GM12891 (cell line): ENCODE measurements around the gene EMID1.
"Not testable (repeated sequence)": the region's sequence is repeated elsewhere in the genome, so short reads cannot be mapped to it uniquely, and the experiment has no call there.

Experiments used
- DNase-seq: peaks from one replicate; pipeline ENCODE4 v3.0.0; 2011; ENCODE audit warnings: low spot score; ENCODE audit not compliant: insufficient read length
- FAIRE-seq: peaks from 2 replicates; lab custom pipeline; 2011; peaks lifted over from hg19 to GRCh38; lab: Jason Lieb, UNC
- PAX5 ChIP-seq: IDR thresholded peaks from 2 replicates; pipeline ENCODE4 v1.6.1; 2011; ENCODE audit warnings: low read length, moderate library complexity, mild to moderate bottlenecking; ENCODE audit not compliant: insufficient read depth, severe bottlenecking
- POLR2A ChIP-seq: IDR thresholded peaks from 2 replicates; pipeline ENCODE4 v1.6.1; 2011; ENCODE audit warnings: low read depth, low read length, control low read depth
- POLR2AphosphoS5 ChIP-seq: IDR thresholded peaks from 2 replicates; pipeline ENCODE4 v1.6.1; 2011; ENCODE audit warnings: low read depth, low read length, control low read depth
- POU2F2 ChIP-seq: IDR thresholded peaks from 2 replicates; pipeline ENCODE4 v1.6.1; 2011; ENCODE audit warnings: low read depth, mild to moderate bottlenecking, control low read depth, low read length, moderate library complexity
- SPI1 ChIP-seq: IDR thresholded peaks from 2 replicates; pipeline ENCODE4 v1.6.1; 2011; ENCODE audit warnings: low read depth, low read length, control low read depth
- TAF1 ChIP-seq: IDR thresholded peaks from 2 replicates; pipeline ENCODE4 v1.6.1; 2011; ENCODE audit warnings: low read depth, low read length, control low read depth

The EMID1 gene

DNA sequence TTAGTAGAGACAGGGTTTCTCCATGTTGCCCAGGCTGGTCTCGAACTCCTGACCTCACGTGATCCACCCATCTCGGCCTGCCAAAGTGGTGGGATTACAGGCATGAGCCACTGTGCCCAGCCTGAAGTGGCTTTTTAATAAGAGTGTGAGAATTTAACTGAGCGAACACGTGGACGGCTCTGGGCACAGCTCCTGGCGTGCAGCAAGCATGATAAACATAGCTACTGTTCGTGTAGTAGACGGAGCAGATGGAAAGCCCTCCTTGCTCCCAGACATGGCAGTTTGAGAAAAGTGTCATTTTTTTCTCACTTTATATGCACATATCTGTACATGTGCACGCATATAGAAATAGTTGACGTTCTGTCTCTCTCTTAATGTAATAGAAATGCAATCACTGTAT lies 7.0 kb downstream of the EMID1 start:
- DNase-seq (no peak), FAIRE-seq (no peak)
- TF ChIP-seq TAF1 (no peak), POLR2A (no peak), POU2F2 (no peak), SPI1 (no peak), PAX5 (no peak)

DNA sequence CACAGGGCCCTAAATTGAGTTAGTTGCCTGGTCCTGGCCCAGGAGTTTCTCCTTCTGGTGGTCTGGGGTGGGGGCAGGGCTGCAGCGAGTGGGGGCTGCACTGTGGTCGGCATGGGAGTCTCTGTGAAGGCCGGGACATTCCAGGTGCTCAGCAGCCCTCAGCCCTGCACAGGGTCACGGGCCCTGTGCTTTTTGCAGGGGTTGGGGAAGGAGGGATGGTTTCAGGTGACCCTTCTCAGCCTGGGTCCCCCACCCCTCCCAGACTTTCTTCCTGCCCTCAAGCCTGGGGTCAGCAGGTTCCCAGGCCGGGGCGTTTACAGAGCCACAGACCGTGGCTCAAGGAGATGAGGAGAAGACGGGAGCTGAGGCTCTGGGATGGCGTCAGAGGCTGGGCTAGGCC lies 7.8 kb downstream of the EMID1 start:
- DNase-seq: no peak
- TF ChIP-seq POU2F2: no peak
- no peak for TF ChIP-seq POLR2A
- TF ChIP-seq SPI1: no peak
- no peak for TF ChIP-seq POLR2AphosphoS5
- no peak for TF ChIP-seq PAX5
- no peak for TF ChIP-seq TAF1
- no peak for FAIRE-seq

DNA sequence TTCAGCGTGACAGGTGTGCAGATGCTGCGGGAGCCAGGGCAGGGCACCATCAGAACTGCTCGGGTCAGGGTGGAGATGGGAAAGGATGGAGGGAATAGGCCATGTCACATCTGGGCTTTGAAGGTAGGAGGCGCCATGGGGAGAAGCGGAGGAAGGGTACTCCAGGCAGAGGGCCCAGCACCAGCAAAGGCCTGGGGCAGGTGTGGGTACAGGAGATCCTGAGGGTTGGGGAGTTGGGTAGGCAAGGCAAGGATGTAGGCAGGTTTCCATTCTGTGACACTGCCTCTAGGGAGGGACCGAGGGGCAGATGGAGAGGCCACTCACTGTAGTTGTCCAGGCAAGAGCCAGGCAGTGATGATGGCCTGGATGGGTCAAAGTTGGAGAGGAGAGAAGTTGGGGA lies 8.5 kb downstream of the EMID1 start:
- DNase-seq: no peak
- TF ChIP-seq SPI1 (no peak), PAX5 (no peak), POLR2A (no peak), POU2F2 (no peak), TAF1 (no peak), POLR2AphosphoS5 (no peak)
- FAIRE-seq: no peak

DNA sequence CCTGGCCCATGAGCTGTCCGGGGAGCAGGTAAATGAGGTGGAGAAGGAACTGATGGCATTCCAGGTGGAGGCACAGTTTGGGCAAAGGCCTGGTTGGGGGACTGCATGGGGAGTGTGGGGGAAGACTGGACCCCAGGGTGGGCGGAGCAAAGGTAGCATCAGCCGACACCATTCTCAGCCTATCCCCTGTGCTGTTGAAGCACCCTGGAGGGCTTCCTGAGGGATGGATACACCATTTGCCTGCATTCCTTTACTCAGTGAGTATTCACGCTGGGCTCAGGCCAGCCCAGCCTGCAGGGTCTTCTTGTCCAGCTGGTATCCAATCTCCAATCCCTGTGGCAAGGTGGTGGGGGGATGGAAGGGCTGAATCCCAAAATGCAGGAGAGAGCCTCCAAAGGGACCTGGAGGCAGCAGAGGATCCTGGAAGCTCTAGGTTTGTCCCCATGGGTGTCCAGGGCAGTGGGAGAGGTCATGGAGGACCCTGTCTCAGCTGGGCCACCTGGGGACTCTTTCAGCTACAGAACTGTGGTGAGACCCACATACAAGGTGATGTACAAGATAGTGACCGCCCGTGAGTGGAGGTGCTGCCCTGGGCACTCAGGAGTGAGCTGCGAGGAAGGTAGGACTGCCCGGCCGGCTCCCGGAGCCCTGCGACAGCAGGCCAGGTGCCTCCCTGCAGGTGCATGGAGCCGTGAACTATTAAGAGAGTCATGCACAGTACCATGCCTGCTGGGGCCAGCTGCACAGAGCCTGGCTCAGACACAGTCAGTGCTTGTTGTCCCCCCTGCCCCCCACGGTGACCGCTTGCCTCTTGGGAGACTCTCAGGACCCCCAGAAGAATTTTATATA lies 9.5 kb downstream of the EMID1 start:
- FAIRE-seq: no peak
- TF ChIP-seq POU2F2 (no peak), PAX5 (no peak), POLR2A (no peak), SPI1 (no peak), TAF1 (no peak), POLR2AphosphoS5 (no peak)
- DNase-seq: peak; percentile 4

DNA sequence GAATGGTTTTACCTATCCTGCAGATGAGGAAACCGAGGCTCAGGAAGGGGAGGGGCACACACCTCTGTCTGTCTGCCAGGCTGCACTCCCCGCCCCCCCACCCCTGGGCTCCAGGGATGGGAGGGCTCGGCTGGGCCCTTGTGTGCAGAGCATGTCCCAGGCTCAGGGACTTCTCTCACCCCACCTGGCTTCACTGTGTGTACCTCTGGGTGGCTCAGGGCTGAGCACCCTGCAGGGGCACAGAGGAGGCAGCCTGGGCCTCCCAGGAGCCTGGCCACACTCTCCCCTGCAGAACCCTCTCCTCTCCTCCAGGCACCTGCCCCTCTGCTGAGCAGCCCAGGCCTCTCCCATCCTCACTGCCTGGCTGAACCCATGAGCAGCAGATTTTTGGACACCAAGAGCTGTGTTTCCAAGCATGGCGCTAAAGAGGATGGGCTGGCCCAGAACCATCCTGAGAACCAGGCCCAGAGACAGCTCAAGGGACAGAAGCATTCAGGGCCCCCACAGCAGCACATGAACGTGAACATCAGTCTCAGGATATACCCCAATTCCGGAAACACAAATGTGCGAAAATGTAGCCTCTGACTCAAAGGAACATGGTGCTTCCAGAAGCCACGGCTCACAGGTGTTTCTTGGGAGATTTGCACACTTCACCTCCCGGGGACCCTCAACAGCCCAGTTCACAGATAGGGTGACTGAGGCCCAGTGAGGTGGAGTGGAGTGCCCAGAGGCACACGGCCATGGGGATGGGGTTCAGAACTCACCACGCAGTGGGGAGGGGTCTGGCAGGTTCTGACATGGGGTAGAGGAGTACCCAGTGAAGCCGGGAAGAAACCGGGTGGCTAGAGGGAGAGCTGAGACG lies 10.5 kb downstream of the EMID1 start:
- DNase-seq (peak; percentile 25), FAIRE-seq (no peak)
- no peak for TF ChIP-seq PAX5
- no peak for TF ChIP-seq POU2F2
- no peak for TF ChIP-seq TAF1
- no peak for TF ChIP-seq POLR2A
- TF ChIP-seq POLR2AphosphoS5: no peak
- no peak for TF ChIP-seq SPI1

DNA sequence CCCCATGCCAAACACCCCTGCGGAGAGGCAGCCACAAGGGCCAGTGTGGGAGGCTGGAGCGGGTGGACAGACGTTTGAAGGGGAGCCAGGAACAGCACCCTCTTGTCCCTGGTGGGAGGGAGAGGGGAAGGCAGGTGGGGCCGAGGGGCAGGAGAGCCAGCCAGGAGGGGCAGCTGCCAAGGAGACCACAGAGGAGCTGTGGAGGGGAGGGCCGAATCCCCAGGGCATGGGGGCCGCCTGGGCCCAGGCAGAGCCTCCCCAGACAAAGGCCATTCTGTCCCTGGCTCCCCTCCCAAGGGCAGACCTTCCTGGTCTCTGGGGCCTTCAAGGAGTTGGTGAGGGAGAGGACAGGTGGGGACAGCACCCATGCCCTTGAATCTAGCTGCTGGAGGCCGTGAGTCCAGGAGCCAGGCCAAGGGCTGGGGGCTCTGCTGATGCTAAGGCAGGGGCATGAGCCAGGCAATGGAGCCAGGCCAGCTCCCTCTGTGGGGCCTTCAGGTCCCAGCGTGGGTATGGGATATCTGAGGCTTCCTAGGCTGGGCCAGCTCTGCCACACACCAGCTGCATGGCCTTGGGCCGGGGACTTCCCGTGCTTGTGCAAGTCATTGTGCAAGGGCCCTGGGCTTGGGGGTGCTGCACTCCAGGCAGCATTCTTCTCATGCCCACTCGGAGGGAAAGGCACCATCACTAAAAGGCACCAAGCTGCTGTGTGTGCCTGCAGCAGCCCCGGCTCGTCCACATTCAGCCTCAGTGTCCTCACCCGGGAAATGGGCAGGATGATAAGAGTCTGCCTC lies 11.4 kb downstream of the EMID1 start:
- DNase-seq: peak; percentile 15
- TF ChIP-seq SPI1: no peak
- TF ChIP-seq TAF1: no peak
- TF ChIP-seq POLR2A: no peak
- no peak for TF ChIP-seq POU2F2
- TF ChIP-seq POLR2AphosphoS5: no peak
- no peak for TF ChIP-seq PAX5
- FAIRE-seq: no peak

DNA sequence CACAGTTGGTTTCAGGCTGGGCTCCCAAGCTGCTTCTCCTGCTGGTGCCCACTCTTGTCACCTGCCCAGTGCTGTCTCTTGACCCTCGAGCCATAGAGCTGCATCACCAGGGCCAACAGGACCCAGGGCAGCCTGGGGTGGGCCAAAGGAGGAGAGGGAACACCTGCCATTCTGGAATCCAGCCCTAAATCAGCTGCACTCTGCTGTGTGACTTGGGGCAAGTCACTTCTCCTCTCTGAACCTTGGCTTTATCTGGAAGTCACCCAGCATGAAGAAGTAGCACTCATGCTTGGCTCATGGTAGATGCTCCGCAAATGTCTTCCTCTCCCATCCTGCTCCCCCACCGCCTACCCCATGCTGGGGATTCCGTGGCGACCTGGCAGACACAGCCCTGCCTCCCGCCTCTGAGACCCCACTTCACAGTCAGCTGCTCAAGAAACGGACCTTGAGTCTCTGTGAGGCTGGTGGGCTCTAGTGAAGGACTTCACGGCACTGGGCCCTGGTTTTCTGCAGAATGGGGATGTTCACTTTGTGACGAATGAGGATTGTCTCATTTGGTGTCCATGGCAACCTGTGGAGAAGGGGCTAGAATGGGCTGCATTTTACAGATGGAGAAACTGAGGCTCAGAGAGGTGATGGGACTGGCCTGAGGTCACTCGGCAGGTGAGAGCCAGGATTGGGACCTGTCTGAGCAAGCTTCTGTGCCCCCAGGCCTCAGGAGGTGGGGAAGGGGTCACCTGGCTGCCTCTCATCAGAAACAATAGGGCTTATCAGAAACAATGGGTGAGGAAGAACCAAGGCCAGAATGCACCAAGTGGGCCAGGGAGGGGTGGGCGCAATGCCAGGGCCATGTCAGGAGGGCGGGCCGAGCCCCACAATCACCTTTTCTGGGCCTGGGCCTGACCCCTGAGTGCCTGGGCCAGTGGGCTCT lies 12.4 kb downstream of the EMID1 start:
- TF ChIP-seq TAF1 (no peak), POLR2AphosphoS5 (no peak), SPI1 (no peak), PAX5 (no peak), POLR2A (no peak), POU2F2 (no peak)
- FAIRE-seq (no peak), DNase-seq (peak; percentile 13)

DNA sequence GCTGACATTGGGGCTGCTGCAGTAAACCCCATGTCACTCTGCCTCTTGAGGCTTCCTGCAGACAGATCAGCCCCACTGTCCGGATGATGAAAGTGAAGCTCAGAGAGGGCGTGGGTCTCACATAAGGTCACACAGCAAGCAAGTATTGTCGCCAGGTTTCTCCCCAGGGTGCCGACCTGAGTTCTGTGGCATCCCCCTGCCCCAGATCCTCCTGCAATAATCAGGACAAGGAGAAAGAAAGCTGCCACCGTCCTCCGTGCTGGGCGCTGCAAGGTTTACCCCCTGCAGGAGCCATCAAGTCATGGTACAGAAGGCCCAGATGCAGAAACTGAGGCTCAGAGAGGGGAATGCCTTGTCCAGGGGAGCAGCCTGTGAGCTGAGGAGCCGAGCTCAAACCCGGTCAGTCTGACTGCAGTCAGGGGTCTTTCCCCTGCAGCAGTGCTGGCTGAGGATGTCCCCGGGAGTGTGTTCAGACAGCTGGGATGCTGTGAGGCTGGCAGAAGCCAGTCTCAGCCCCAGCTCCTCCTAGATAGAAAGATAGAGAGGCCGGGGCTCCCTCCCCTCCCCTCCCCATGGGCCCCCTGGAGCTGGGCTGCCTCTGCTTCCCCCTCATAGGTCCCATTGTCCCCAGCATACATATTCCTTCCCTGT lies 13.2 kb downstream of the EMID1 start:
- FAIRE-seq: no peak
- no peak for TF ChIP-seq PAX5
- 0 out of 2 replicates have a peak, but pooled peaks have one; percentile 14 for TF ChIP-seq POLR2AphosphoS5
- no peak for TF ChIP-seq POU2F2
- TF ChIP-seq TAF1: no peak
- TF ChIP-seq SPI1: no peak
- peak; percentile 17 for DNase-seq

DNA sequence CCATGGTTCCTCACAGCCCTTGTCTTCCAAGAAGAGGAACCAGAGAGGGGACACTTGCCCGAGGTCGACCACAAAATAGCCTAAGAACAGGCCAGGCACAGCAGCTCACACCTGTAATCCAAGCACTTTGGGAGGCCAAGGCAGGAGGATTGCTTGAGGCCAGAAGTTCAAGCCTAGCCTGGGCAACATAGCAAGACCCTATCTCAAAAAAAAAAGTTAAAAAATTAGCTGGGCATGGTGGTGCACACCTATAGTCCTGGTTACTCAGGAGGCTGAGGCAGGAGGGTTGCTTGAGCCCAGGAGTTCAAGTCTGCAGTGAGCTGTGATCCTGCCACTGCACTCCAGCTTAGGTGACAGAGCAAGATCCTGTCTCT lies 13.7 kb downstream of the EMID1 start:
- DNase-seq, FAIRE-seq: not testable (repeated sequence)
